ENCODE data around the gene SDR42E1.

Gene SDR42E1

DNA sequence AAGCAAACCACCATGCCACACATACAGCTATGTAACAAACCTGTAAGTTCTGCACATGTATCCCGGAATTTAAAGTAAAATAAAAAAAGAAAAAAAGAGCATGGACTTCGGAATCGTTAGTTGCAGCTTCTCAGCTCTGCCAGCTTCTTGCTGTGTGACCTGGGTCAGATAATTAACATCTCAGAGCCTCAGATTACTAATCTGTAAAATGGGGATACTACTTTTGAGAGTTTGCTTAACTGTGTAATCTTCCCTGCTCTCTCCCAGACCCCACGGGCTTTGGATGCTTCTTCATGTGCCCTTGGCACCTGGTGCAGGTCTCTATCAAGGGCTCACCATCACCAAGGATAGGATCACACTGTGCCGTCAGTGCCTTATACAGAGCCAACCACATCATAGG lies 40.4 kb upstream of the SDR42E1 start:
- DNase-seq (ENCODE audit: low read depth) = no peak
- TF ChIP-seq, protein P1, sequence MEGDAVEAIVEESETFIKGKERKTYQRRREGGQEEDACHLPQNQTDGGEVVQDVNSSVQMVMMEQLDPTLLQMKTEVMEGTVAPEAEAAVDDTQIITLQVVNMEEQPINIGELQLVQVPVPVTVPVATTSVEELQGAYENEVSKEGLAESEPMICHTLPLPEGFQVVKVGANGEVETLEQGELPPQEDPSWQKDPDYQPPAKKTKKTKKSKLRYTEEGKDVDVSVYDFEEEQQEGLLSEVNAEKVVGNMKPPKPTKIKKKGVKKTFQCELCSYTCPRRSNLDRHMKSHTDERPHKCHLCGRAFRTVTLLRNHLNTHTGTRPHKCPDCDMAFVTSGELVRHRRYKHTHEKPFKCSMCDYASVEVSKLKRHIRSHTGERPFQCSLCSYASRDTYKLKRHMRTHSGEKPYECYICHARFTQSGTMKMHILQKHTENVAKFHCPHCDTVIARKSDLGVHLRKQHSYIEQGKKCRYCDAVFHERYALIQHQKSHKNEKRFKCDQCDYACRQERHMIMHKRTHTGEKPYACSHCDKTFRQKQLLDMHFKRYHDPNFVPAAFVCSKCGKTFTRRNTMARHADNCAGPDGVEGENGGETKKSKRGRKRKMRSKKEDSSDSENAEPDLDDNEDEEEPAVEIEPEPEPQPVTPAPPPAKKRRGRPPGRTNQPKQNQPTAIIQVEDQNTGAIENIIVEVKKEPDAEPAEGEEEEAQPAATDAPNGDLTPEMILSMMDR (conservative IDR thresholded peaks at IDR 0.05; ENCODE audit: low read length) = no peak
- no peak overlapping the region for H3K4me3 ChIP-seq (ENCODE audit: low read length)

DNA sequence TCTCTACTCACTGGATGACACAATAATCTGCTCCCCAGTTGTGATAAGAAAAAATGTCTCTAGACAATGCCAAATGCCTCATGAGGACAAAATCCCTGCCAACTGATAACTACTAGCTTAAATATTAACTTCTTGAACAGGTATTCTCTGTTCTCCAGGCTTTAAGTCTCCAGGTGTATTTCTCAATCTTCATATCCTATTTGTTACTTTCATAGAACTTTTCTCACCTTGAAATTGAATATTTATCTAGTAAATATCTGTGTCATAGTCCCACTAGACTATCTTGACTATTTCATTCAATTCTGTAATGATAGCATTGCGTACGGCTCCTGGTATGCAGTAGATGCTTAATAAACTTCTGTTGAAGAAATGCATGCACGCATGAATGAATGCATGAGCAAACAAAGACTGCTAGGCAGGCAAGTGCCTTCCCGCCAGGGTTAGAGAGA lies 39.7 kb upstream of the SDR42E1 start:
- TF ChIP-seq, protein P1 (conservative IDR thresholded peaks at IDR 0.05; ENCODE audit: low read length) = no peak

DNA sequence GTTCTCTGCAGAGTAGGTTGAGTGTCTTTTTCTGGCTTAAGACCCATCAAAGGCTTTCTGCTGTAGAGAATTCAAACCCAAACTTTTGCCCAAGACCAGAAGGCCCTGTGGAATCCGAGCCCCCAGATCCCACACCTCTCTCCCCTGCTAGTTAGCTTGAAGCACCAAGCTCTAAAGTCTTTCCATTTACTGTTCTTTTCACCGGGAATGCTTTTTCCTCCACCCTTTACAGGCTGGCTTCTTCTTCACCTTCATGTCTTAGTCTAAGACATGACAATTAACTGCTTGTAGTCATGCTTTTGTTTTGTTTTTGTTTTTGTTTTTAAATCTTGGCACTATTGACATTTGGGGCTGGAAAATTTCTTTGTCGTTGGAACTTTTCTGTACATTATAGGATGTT lies 39.2 kb upstream of the SDR42E1 start:
- no peak for DNase-seq (ENCODE audit: low read depth)
- H3K4me3 ChIP-seq (ENCODE audit: low read length) = no peak overlapping the region
- TF ChIP-seq, protein P1 (conservative IDR thresholded peaks at IDR 0.05; ENCODE audit: low read length) = no peak

More for the DNA sequence above, 39.7 kb upstream of the SDR42E1 start:
- no peak overlapping the region for H3K4me3 ChIP-seq (ENCODE audit: low read length)
- DNase-seq (ENCODE audit: low read depth) = no peak

DNA sequence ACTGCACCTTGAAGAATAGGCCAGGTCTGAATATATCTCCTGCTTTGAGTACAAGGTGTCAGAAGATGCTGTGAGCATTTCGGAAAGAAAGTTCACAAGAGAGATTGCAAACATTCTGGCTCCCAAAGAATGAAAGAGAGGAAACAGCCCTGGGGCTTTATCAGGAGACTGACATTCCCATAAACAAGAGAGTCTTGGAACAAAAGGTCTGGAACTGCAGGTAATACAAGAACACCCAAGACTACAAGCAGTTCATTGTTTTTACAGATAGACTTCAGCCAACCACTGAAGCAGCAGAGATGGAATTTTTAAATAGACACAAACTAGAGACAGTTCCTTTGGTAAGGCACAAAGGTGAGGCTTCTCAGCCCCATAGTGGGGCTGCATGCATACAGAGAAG lies 38.2 kb upstream of the SDR42E1 start:
- TF ChIP-seq, protein P1 (conservative IDR thresholded peaks at IDR 0.05; ENCODE audit: low read length) = no peak
- H3K4me3 ChIP-seq (ENCODE audit: low read length) = no peak overlapping the region
- no peak for DNase-seq (ENCODE audit: low read depth)

DNA sequence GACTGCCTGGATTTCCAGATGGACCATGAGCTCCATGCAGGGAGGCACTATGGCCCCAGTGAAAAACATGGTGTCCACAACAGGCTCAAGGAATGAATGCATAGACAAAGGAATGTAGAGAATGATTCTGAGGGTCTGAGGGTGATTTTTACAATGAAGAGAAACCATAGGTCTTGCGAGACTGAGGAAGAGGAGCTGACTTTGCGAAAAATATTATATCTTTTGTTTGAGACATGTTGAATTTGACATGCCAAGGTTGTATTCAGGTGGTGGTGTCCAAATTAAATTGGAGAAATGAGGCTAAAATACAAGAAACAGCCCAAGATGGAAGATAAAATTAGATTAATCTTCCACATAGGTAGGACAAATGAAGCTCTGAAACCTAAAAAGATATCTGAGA lies 36.5 kb upstream of the SDR42E1 start:
- H3K4me3 ChIP-seq (ENCODE audit: low read length) = no peak overlapping the region
- DNase-seq (ENCODE audit: low read depth) = no peak
- TF ChIP-seq, protein P1 (conservative IDR thresholded peaks at IDR 0.05; ENCODE audit: low read length) = no peak

DNA sequence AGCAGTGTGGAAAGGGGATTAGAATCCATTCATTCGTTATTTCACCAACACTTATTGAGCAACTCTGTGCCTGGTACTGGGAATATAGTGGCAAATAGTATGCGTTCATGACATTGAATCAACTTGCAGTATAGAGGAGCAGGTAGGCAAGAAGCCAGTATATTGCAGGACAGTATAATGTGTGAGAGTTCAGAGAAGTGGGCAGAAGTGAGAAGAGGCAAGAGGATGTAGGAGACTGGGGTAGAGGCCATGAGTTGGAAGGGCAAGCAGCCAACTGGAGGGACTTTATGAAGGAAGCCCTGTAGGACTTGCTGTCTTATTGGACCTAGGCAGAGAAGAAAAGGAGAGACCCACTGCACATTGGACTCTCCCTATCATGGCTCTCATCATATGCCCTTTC lies 36.1 kb upstream of the SDR42E1 start:
- no peak overlapping the region for H3K4me3 ChIP-seq (ENCODE audit: low read length)
- no peak for DNase-seq (ENCODE audit: low read depth)
- TF ChIP-seq, protein P1 (conservative IDR thresholded peaks at IDR 0.05; ENCODE audit: low read length) = no peak

DNA sequence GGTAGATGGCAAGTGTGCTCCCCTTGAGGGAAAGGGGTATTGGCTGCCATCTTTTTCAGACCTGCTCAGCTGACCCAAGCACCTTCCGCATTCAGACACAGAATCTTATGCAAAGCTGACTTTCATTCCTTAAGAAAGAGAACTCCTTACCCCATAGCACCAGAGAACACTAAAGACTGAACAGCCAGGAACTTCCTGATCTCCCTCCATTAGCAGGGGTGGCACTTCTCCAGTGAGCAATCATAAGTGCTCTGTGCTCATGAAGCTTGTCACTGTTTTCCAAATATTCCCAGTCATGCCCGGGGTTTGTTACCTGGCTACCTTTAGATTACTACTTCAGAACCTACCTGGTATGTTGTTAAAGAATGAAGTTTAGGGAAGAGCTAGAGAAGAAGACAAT lies 35.7 kb upstream of the SDR42E1 start:
- DNase-seq (ENCODE audit: low read depth) = no peak
- TF ChIP-seq, protein P1 (conservative IDR thresholded peaks at IDR 0.05; ENCODE audit: low read length) = no peak
- H3K4me3 ChIP-seq (ENCODE audit: low read length) = no peak overlapping the region
